Vagina (tissue), 2 donors: Measurements from ENCODE around the gene PSMA3.

Experiments used
- CTCF ChIP-seq, 3 experiments: fragments of 450-650 bp in 2 of 3; fragments of 200-600 bp in 1 of 3; sonication (generic) in 1 of 3; IDR thresholded peaks; one replicate each; pipeline ENCODE4 v1.5.1; 2017 to 2019; ENCODE audit warnings: antibody characterized with exemption in 3 of 3, mild to moderate bottlenecking in 2 of 3, moderate library complexity in 2 of 3
- POLR2A ChIP-seq, 2 donors: fragments of 450-650 bp; IDR thresholded peaks; one replicate each; pipeline ENCODE4 v1.6.1; 2017; ENCODE audit warnings: antibody characterized with exemption in 2 of 2, mild to moderate bottlenecking in 2 of 2, moderate library complexity in 2 of 2

GRCh38 chr14:58196198-58196597 lies 48.4 kb upstream of the PSMA3 start:
- no peak for TF ChIP-seq POLR2A (IDR thresholded peaks at IDR 0.05)
- no peak for TF ChIP-seq CTCF (IDR thresholded peaks at IDR 0.05)
